Epithelial cell of esophagus (primary cell): ENCODE results near the gene ACVR1C.
A peak's percentile ranks its signal among the peaks of the same experiment; 100 is the strongest.

Source experiments
- DNase-seq: peaks from one replicate; pipeline ENCODE4 v3.0.0; 2010; ENCODE audit warnings: low read depth
- H3K4me3 ChIP-seq: 2 replicates; pipeline ENCODE4 v1.5.1; 2011; ENCODE audit warnings: mild to moderate bottlenecking, low read length, control low read depth
- CTCF ChIP-seq: IDR thresholded peaks from 2 replicates; pipeline ENCODE4 v1.5.1; 2011; ENCODE audit warnings: low read depth, mild to moderate bottlenecking, low read length, control low read depth, inconsistent platforms; ENCODE audit not compliant: insufficient read depth; ENCODE audit errors: missing control alignments

Gene ACVR1C

GRCh38 chr2:157487747-157488146 is 140.9 kb downstream of the ACVR1C start:
- no peak for DNase-seq
- H3K4me3 ChIP-seq: no peak overlapping the region
- no peak for TF ChIP-seq CTCF

GRCh38 chr2:157487271-157487610 is 141.4 kb downstream of the ACVR1C start:
- no peak for DNase-seq
- H3K4me3 ChIP-seq: no peak overlapping the region
- TF ChIP-seq CTCF: no peak

GRCh38 chr2:157486596-157487270 is 141.9 kb downstream of the ACVR1C start:
- no peak overlapping the region for H3K4me3 ChIP-seq
- no peak for TF ChIP-seq CTCF
- DNase-seq: peak; percentile 42

- no peak overlapping the region for H3K4me3 ChIP-seq
- TF ChIP-seq CTCF: no peak
- peak; percentile 77 for DNase-seq
These were observed 148.3 kb downstream of the ACVR1C start for GRCh38 chr2:157480182-157480961.

GRCh38 chr2:157479081-157480027 is 149.3 kb downstream of the ACVR1C start:
- DNase-seq: no peak
- H3K4me3 ChIP-seq: no peak overlapping the region
- no peak for TF ChIP-seq CTCF

- no peak for TF ChIP-seq CTCF
- DNase-seq: no peak
- H3K4me3 ChIP-seq: no peak overlapping the region
These were observed 150.7 kb downstream of the ACVR1C start for GRCh38 chr2:157477919-157478318.
